Measurements from ENCODE around the gene RAD17.
"Not testable (repeated sequence)": the region's sequence is repeated elsewhere in the genome, so short reads cannot be mapped to it uniquely, and the experiment has no call there.

GRCh38 chr5:69455428-69455988 lies 85.9 kb downstream of the RAD17 start:
- not testable (repeated sequence) for TF ChIP-seq CTCF, POLR2A, EP300 (IDR thresholded peaks at IDR 0.05)

Data from ovary (tissue), 3 donors.